NCI-H460 (cell line): ENCODE measurements around the gene TTC3. TPM values are rescaled to one million over a fixed set of nuclear protein-coding genes. Genes with fewer than 3 reads are reported as not detected.

ENCODE experiments used
- DNase-seq: peaks from one replicate; pipeline ENCODE4 v3.0.0-alpha.2; 2016; ENCODE audit warnings: low read depth; ENCODE audit errors: extremely low read depth
- total RNA-seq: library from RNA; depleted of rRNA; stranded (reverse); fragments of >200 nt; shearing (Covaris generic); gene quantifications from 2 replicates; pipeline ENCODE4 v1.2.3, GENCODE V29; 2014

The TTC3 gene
- total RNA-seq, 1 experiment from 2014 or later: 44.5 TPM

- DNase-seq: no peak
Measured at GRCh38 chr21:37146320-37147235, 73.5 kb downstream of the TTC3 start.

GRCh38 chr21:37149411-37149810, 76.4 kb downstream of the TTC3 start:
- DNase-seq: no peak

- DNase-seq: no peak
Measured at GRCh38 chr21:37153196-37153934, 80.3 kb downstream of the TTC3 start.

- DNase-seq: no peak
Measured at GRCh38 chr21:37153935-37154350, 80.9 kb downstream of the TTC3 start.

GRCh38 chr21:37155186-37155585, 82.1 kb downstream of the TTC3 start:
- no peak for DNase-seq

- DNase-seq: no peak
Measured at GRCh38 chr21:37157938-37158337, 84.9 kb downstream of the TTC3 start.

GRCh38 chr21:37159053-37159776, 86.2 kb downstream of the TTC3 start:
- no peak for DNase-seq

GRCh38 chr21:37159949-37160348, 86.9 kb downstream of the TTC3 start:
- no peak for DNase-seq

GRCh38 chr21:37164742-37165141, 91.7 kb downstream of the TTC3 start:
- no peak for DNase-seq

GRCh38 chr21:37165586-37165985, 92.5 kb downstream of the TTC3 start:
- no peak for DNase-seq

- DNase-seq: peak; percentile 3
Measured at GRCh38 chr21:37166733-37167132, 93.7 kb downstream of the TTC3 start.

- no peak for DNase-seq
Measured at GRCh38 chr21:37168666-37169065, 95.6 kb downstream of the TTC3 start.

- no peak for DNase-seq
Measured at GRCh38 chr21:37172646-37173045, 99.6 kb downstream of the TTC3 start.

GRCh38 chr21:37176716-37177115, 103.7 kb downstream of the TTC3 start:
- DNase-seq: no peak

GRCh38 chr21:37181059-37181458, 108.0 kb downstream of the TTC3 start:
- DNase-seq: no peak

- no peak for DNase-seq
Measured at GRCh38 chr21:37182222-37182621, 109.2 kb downstream of the TTC3 start.

GRCh38 chr21:37183749-37184148, 110.7 kb downstream of the TTC3 start:
- DNase-seq: no peak

GRCh38 chr21:37184784-37185593, 111.9 kb downstream of the TTC3 start:
- no peak for DNase-seq

- DNase-seq: no peak
Measured at GRCh38 chr21:37186983-37187382, 113.9 kb downstream of the TTC3 start.

- no peak for DNase-seq
Measured at GRCh38 chr21:37188825-37189224, 115.8 kb downstream of the TTC3 start.
